ENCODE measurements around the gene SHMT1. TPM values are rescaled to one million over a fixed set of nuclear protein-coding genes. Genes with fewer than 3 reads are reported as not detected.
A peak's percentile ranks its signal among the peaks of the same experiment; 100 is the strongest.

SHMT1 gene
- total and polyA plus RNA-seq, 11 donors, result 3.8 to 15.5 (median 7.1) TPM

DNA sequence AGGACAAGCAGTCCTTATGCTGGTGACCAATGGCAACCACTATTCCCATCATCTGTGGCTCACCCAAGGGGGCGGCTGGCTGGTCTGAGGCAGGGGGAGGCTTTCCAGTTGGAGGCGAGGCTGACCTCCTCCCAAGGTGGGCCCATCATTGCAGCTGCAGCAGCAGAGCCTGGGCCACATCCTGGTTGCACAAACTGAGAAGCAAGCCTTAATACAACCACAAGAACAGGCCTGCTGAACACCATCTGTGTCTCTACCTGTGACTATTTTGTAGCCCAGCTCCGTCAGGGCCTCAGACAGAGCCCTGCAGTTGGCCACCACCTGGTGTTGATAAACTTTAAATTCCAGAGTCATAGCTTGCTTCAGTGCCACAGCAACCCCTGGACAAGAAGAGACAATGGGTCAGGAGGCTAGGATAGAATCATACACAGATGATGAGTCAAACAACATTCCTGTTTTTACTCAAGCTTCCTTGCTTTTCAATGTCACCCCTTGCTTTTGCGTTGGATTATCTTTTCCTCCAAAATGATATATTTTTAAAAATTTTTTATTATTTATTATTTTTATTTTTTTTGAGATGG, 30.4 kb downstream of the SHMT1 start:
- H3K27me3 ChIP-seq, result no peaks in the 10 kb centered on the region
- 95 to 96% (median 96%) methylated on average over 2 to 4 of the region's 4 CpGs for WGBS, 4 donors
- no peak overlapping the region for H3K27ac ChIP-seq
- no peak overlapping the region for H3K4me3 ChIP-seq
- ATAC-seq, result peak in 1 of 4 donors; percentile 10
- H3K9me3 ChIP-seq, result no peaks in the 10 kb centered on the region
- TF ChIP-seq, protein P1, sequence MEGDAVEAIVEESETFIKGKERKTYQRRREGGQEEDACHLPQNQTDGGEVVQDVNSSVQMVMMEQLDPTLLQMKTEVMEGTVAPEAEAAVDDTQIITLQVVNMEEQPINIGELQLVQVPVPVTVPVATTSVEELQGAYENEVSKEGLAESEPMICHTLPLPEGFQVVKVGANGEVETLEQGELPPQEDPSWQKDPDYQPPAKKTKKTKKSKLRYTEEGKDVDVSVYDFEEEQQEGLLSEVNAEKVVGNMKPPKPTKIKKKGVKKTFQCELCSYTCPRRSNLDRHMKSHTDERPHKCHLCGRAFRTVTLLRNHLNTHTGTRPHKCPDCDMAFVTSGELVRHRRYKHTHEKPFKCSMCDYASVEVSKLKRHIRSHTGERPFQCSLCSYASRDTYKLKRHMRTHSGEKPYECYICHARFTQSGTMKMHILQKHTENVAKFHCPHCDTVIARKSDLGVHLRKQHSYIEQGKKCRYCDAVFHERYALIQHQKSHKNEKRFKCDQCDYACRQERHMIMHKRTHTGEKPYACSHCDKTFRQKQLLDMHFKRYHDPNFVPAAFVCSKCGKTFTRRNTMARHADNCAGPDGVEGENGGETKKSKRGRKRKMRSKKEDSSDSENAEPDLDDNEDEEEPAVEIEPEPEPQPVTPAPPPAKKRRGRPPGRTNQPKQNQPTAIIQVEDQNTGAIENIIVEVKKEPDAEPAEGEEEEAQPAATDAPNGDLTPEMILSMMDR (IDR thresholded peaks at IDR 0.05), result no peak
- TF ChIP-seq POLR2A (IDR thresholded peaks at IDR 0.05), result no peak
- H3K36me3 ChIP-seq, result peaks cover 0 to 84% (median 50%) of the 10 kb centered on the region in 9 donors
- intact Hi-C loops (cut with DNase I), result no loop called here
- no peaks in the 10 kb centered on the region for H3K4me1 ChIP-seq
- no peak for DNase-seq

DNA sequence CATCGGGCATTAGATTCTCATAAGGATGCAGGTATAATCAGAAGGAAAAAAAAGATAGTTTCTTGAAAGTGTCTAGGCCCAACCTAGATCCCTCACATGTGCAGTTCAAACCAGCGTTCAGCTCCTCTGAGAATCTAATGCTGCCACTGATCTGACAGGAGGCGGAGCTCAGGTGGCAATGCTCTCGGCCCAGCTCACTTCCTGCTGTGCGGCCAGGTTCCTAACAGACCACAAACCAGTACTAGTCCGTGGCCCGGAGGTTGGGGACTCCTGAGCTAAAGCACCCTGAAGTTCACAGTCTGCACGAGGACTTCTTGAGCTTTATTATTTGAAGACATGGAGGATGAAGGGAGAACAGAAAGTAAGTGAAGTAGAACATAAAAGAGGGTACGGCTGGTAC, 31.5 kb downstream of the SHMT1 start:
- 88 to 92% (median 90%) methylated on average over 9 of the region's 9 CpGs for WGBS, 4 donors
- Histone ChIP-seq H3K9me3 (no peaks in the 10 kb centered on the region), H3K4me3 (no peak overlapping the region), H3K4me1 (no peaks in the 10 kb centered on the region), H3K27me3 (no peaks in the 10 kb centered on the region), H3K27ac (no peak overlapping the region), H3K36me3 (peaks cover 0 to 92% (median 61%) of the 10 kb centered on the region in 9 donors)
- intact Hi-C loops (cut with DNase I), result no loop called here
- DNase-seq (no peak), ATAC-seq (no peak)
- TF ChIP-seq, protein P1 (IDR thresholded peaks at IDR 0.05), result no peak

- Histone ChIP-seq H3K27me3 (no peaks in the 10 kb centered on the region), H3K36me3 (peaks cover 7 to 95% (median 82%) of the 10 kb centered on the region in 9 donors), H3K4me3 (no peak overlapping the region), H3K27ac (no peak overlapping the region), H3K4me1 (peaks cover 0 to 8% (median 0%) of the 10 kb centered on the region in 12 donors), H3K9me3 (no peaks in the 10 kb centered on the region)
- WGBS, 4 donors, result 84 to 95% (median 92%) methylated on average over 4 to 9 of the region's 9 CpGs
- no peak for ATAC-seq
- no peak for TF ChIP-seq POLR2A (IDR thresholded peaks at IDR 0.05)
- TF ChIP-seq, protein P1 (IDR thresholded peaks at IDR 0.05), result no peak
- intact Hi-C loops (cut with DNase I), result no loop called here
- no peak for DNase-seq
Measured at GRCh38 chr17:18328643-18329204, 34.6 kb downstream of the SHMT1 start.

- no peak for ATAC-seq
- H3K27ac ChIP-seq, result no peak overlapping the region
- H3K27me3 ChIP-seq, result no peaks in the 10 kb centered on the region
- H3K36me3 ChIP-seq, result peaks cover 7 to 97% (median 89%) of the 10 kb centered on the region in 9 donors
- intact Hi-C loops (cut with DNase I), result no loop called here
- peaks cover 0 to 8% (median 0%) of the 10 kb centered on the region in 12 donors for H3K4me1 ChIP-seq
- H3K4me3 ChIP-seq, result no peak overlapping the region
- TF ChIP-seq, protein P1 (IDR thresholded peaks at IDR 0.05), result no peak
- TF ChIP-seq POLR2A (IDR thresholded peaks at IDR 0.05), result no peak
- no peak for DNase-seq
- WGBS, 4 donors, result 91 to 93% (median 92%) methylated on average over 10 of the region's 10 CpGs
- no peaks in the 10 kb centered on the region for H3K9me3 ChIP-seq
Measured at GRCh38 chr17:18327556-18327955, 35.8 kb downstream of the SHMT1 start.
